ENCODE results near the gene ZNF524. TPM values are rescaled to one million over a fixed set of nuclear protein-coding genes. Genes with fewer than 3 reads are reported as not detected.

The ZNF524 gene
- total RNA-seq, 4 donors from 2014 or later = 23.1 to 35.0 (median 27.0) TPM

DNA sequence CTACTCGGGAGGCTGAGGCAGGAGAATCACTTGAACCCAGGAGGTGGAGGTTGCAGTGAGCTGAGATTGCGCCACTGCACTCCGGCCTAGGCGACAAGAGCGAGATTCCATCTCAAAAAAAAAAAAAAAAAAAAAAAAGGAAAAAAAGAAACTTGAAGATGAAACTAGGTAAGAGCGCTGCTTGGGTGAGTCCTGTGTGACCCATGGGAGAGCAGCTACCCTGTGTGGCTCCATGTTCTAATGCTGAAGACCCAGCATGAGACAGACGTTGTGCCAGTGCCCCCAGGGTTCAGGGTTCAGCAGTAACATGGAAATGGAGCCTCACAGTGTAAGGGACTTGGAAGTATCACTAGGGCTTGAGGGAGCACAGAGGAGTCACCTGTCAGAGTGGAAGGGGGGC is 18.3 kb downstream of the ZNF524 start:
- H3K4me1 ChIP-seq = peaks cover 0 to 4% (median 0%) of the 10 kb centered on the region in 4 donors
- no peaks in the 10 kb centered on the region for H3K27me3 ChIP-seq
- DNase-seq (ENCODE audit: low spot score in 2 of 2) = no peak
- TF ChIP-seq, protein P1, sequence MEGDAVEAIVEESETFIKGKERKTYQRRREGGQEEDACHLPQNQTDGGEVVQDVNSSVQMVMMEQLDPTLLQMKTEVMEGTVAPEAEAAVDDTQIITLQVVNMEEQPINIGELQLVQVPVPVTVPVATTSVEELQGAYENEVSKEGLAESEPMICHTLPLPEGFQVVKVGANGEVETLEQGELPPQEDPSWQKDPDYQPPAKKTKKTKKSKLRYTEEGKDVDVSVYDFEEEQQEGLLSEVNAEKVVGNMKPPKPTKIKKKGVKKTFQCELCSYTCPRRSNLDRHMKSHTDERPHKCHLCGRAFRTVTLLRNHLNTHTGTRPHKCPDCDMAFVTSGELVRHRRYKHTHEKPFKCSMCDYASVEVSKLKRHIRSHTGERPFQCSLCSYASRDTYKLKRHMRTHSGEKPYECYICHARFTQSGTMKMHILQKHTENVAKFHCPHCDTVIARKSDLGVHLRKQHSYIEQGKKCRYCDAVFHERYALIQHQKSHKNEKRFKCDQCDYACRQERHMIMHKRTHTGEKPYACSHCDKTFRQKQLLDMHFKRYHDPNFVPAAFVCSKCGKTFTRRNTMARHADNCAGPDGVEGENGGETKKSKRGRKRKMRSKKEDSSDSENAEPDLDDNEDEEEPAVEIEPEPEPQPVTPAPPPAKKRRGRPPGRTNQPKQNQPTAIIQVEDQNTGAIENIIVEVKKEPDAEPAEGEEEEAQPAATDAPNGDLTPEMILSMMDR (IDR thresholded peaks at IDR 0.05) = no peak
- TF ChIP-seq POLR2A (IDR thresholded peaks at IDR 0.05) = no peak
- no peak for TF ChIP-seq EP300 (IDR thresholded peaks at IDR 0.05)
- H3K4me3 ChIP-seq = no peak overlapping the region
- H3K27ac ChIP-seq = no peak overlapping the region
- peaks cover 4 to 78% (median 6%) of the 10 kb centered on the region in 3 donors for H3K36me3 ChIP-seq
- 81 to 89% methylated on average over 7 of the region's 7 CpGs for WGBS, 2 donors
- H3K9me3 ChIP-seq = no peaks in the 10 kb centered on the region

DNA sequence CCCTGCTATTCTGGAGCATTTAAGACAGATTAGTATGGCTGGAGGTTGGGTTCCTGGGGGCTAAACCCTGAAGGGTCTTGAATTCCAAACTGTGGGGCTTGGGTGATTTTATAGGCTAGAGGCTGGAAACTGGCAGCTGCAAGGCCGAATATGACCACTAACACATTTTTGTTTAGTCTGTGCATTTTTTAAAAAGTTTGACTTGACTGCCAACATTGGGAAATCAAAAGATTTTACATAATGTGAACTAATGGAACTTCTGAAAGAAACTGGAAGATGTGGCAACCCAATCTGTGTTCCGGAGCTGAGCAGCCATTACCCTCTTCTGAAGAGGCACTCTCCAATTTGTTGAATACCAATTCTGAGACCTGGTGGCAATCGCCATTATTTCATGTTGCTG is 19.2 kb downstream of the ZNF524 start:
- TF ChIP-seq, protein P1 (IDR thresholded peaks at IDR 0.05) = no peak
- TF ChIP-seq EP300 (IDR thresholded peaks at IDR 0.05) = no peak
- no peak for TF ChIP-seq POLR2A (IDR thresholded peaks at IDR 0.05)
- H3K27ac ChIP-seq = no peak overlapping the region
- H3K4me3 ChIP-seq = no peak overlapping the region
- peaks cover 0 to 11% (median 0%) of the 10 kb centered on the region in 4 donors for H3K4me1 ChIP-seq
- H3K27me3 ChIP-seq = no peaks in the 10 kb centered on the region
- peaks cover 4 to 69% (median 6%) of the 10 kb centered on the region in 3 donors for H3K36me3 ChIP-seq
- no peak for DNase-seq (ENCODE audit: low spot score in 2 of 2)
- H3K9me3 ChIP-seq = no peaks in the 10 kb centered on the region
- 69 to 73% methylated on average over 3 of the region's 3 CpGs for WGBS, 2 donors

DNA sequence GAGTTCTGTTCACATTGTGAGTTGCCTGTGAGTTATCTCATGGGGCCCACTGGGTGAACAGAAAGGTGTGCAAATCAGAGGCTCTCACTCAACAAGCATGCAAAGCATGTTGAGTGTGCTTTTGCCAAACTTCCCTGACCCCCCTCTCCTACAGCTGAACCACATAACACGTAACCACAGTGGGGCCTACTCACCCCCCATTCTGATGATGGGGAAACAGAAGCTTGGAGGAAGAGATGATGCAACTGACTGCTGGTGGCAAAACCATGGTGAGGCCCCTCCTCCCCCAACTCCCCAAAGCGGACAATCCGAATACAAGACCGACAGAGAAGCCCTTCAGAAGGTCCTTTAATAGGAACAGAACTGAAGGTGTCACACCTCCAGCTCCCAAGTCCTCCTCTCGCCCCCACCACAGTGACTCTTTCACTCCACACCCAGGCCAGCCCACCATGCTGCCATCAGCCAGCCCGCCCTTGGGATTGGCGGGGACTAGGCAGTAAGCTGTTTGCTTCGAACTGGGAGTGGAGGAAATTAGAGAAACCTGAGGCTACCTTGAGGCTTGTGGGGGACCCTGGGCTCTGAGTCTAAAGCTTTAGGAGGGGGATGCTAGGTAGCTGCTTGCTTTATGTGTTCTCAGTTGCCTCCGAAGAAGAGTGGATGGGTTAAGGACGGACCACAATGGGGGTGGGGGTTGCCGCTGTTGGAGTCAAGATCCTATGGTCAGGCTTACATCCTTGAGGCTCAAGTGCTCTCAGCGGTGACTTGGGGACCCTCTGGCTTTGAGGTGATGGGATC is 20.5 kb downstream of the ZNF524 start:
- no peaks in the 10 kb centered on the region for H3K9me3 ChIP-seq
- TF ChIP-seq POLR2A (IDR thresholded peaks at IDR 0.05) (no peak), EP300 (IDR thresholded peaks at IDR 0.05) (no peak)
- TF ChIP-seq, protein P1 (IDR thresholded peaks at IDR 0.05) = no peak
- WGBS, 2 donors = 80 to 84% methylated on average over 11 to 12 of the region's 12 CpGs
- no peaks in the 10 kb centered on the region for H3K27me3 ChIP-seq
- no peak overlapping the region for H3K27ac ChIP-seq
- peaks cover 4 to 22% (median 6%) of the 10 kb centered on the region in 4 donors for H3K4me1 ChIP-seq
- peaks cover 3 to 56% (median 4%) of the 10 kb centered on the region in 3 donors for H3K36me3 ChIP-seq
- H3K4me3 ChIP-seq = no peak overlapping the region
- DNase-seq (ENCODE audit: low spot score in 2 of 2) = no peak

DNA sequence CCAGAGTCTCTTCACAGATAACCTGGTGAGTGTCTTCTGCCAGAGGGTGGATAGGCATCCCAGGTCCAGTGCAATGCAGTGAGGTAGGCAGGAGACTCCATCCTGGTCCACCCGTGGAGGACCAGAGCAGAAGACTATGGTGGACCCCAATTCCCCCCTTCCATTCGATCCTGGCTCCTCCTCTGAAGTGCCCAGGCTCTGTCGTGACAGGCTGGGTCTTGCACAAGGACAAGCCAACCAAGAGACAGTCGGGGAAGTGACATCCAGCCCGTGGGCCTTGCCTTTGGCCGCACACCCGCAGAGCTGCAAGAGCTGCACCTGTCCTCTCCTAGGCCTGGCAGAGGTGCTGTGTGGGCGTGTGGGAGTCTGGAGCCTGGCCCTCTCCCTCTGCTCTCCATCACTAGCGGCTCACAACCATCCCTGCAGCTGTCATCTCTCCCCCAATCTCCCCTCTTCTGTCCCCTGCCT is 21.2 kb downstream of the ZNF524 start:
- Histone ChIP-seq H3K36me3 (peaks cover 0 to 50% (median 4%) of the 10 kb centered on the region in 3 donors), H3K4me1 (peaks cover 4 to 22% (median 6%) of the 10 kb centered on the region in 4 donors), H3K4me3 (no peak overlapping the region), H3K9me3 (no peaks in the 10 kb centered on the region), H3K27me3 (no peaks in the 10 kb centered on the region), H3K27ac (no peak overlapping the region)
- no peak for DNase-seq (ENCODE audit: low spot score in 2 of 2)
- 78 to 84% methylated on average over 9 of the region's 9 CpGs for WGBS, 2 donors
- TF ChIP-seq EP300 (IDR thresholded peaks at IDR 0.05) = no peak
- TF ChIP-seq, protein P1 (IDR thresholded peaks at IDR 0.05) = no peak
- TF ChIP-seq POLR2A (IDR thresholded peaks at IDR 0.05) = no peak

DNA sequence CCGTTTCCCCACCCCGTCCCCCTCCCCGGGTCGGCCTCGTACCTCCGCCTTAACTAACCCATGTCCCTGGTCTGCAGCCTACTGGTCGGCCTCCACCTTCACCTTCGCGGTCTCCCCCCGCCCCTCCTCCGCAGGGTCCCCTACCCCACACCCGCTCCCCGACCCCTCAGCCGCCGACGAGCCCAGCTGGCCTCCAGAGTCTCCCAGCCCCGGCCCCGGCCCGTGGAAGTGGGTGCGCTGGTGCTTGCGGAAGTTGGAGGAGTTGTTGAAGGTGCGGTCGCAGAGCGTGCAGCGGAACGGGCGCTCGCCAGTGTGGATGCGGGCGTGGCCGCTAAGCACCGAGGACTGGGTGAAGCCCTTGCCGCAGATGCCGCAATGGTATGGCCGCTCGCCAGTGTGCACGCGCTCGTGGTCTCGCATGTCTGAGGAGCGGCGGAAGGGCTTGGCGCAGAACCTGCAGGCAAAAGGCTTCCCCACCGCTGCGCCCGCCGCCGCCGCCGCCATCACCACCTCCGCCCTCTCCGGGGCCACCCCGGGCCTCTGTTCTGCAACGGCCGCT is 21.7 kb downstream of the ZNF524 start:
- peaks cover 0 to 44% (median 4%) of the 10 kb centered on the region in 3 donors for H3K36me3 ChIP-seq
- no peak for DNase-seq (ENCODE audit: low spot score in 2 of 2)
- H3K27ac ChIP-seq = no peak overlapping the region
- H3K4me1 ChIP-seq = peaks cover 4 to 22% (median 6%) of the 10 kb centered on the region in 4 donors
- TF ChIP-seq, protein P1 (IDR thresholded peaks at IDR 0.05) = no peak
- no peaks in the 10 kb centered on the region for H3K27me3 ChIP-seq
- no peaks in the 10 kb centered on the region for H3K9me3 ChIP-seq
- no peak overlapping the region for H3K4me3 ChIP-seq
- 94 to 95% methylated on average over 38 to 55 of the region's 55 CpGs for WGBS, 2 donors

Measured in tibial nerve (tissue), 4 donors.